ENCODE results near the gene CHD6.

GRCh38 chr20:41369673-41370072, 248.5 kb downstream of the CHD6 start:
- no peak for TF ChIP-seq CTCF (conservative IDR thresholded peaks at IDR 0.05)
- TF ChIP-seq ZFX (IDR thresholded peaks at IDR 0.05): no peak

All from C4-2B (cell line).